Ectodermal cell (in vitro differentiated cells): ENCODE data around the gene LRRC59.
"Not testable (repeated sequence)": the region's sequence is repeated elsewhere in the genome, so short reads cannot be mapped to it uniquely, and the experiment has no call there.

Experiments
- H3K27ac ChIP-seq: 2 replicates; pipeline ENCODE4 v1.7.0; 2013; ENCODE audit warnings: mild to moderate bottlenecking, low read depth, low read length; ENCODE audit not compliant: insufficient read depth, poor library complexity, severe bottlenecking
- H3K27me3 ChIP-seq: 2 replicates; pipeline ENCODE4 v1.7.0; 2013; ENCODE audit warnings: mild to moderate bottlenecking, low read length; ENCODE audit not compliant: insufficient read depth, control insufficient read depth, poor library complexity, severe bottlenecking
- H3K36me3 ChIP-seq: one replicate; pipeline ENCODE4 v1.7.0; 2013; ENCODE audit warnings: low read length; ENCODE audit not compliant: control insufficient read depth, insufficient read depth
- H3K4me1 ChIP-seq: one replicate; pipeline ENCODE4 v1.7.0; 2013; ENCODE audit warnings: low read length; ENCODE audit not compliant: control insufficient read depth, insufficient read depth
- H3K4me3 ChIP-seq: 2 replicates; pipeline ENCODE4 v1.7.0; 2013; ENCODE audit warnings: low read depth, low read length, control low read depth; ENCODE audit not compliant: insufficient read depth
- H3K9me3 ChIP-seq: 2 replicates; pipeline ENCODE4 v1.7.0; 2013; ENCODE audit warnings: mild to moderate bottlenecking, low read length, moderate library complexity; ENCODE audit not compliant: control insufficient read depth
- WGBS, 2 experiments: methylation state at CpG; one replicate each; pipeline ENCODE4 v1.1.7; 2013; ENCODE audit warnings: missing lambda C conversion rate in 2 of 2; 5-methylcytosine and 5-hydroxymethylcytosine counted together

The LRRC59 gene

GRCh38 chr17:50333291-50334057, 63.8 kb downstream of the LRRC59 start:
- not testable (repeated sequence) for H3K27me3 ChIP-seq, H3K4me3 ChIP-seq, H3K4me1 ChIP-seq, H3K36me3 ChIP-seq, H3K9me3 ChIP-seq, H3K27ac ChIP-seq
- WGBS, 2 experiments: 79 to 80% methylated on average over 9 to 11 of the region's 14 CpGs

GRCh38 chr17:50332196-50332595, 65.1 kb downstream of the LRRC59 start:
- H3K27me3 ChIP-seq: no peaks in the 10 kb centered on the region
- no peak overlapping the region for H3K27ac ChIP-seq
- H3K36me3 ChIP-seq: no peaks in the 10 kb centered on the region
- no peaks in the 10 kb centered on the region for H3K9me3 ChIP-seq
- H3K4me1 ChIP-seq: peaks cover 6% of the 10 kb centered on the region
- WGBS, 2 experiments: 88% methylated on average over 6 of the region's 6 CpGs
- H3K4me3 ChIP-seq: no peak overlapping the region
